Aorta (tissue), 5 donors: ENCODE data around the gene DCUN1D3. TPM values are rescaled to one million over a fixed set of nuclear protein-coding genes. Genes with fewer than 3 reads are reported as not detected.

Experiments
- ATAC-seq: fragments of 200-7000 bp; cut with Tn5 transposase; one replicate; pipeline ENCODE4 v1.9.1; 2022; ENCODE audit warnings: moderate library complexity; ENCODE audit not compliant: low FRiP score
- DNase-seq, 2 donors: peaks; one replicate each; pipeline ENCODE4 v3.0.0-alpha.2; 2020
- H3K27ac ChIP-seq, 2 donors: one replicate each; pipeline ENCODE4 v1.5.1; 2013; ENCODE audit warnings: low read length in 2 of 2, mild to moderate bottlenecking in 2 of 2, moderate library complexity in 2 of 2, control low read depth in 1 of 2, inconsistent platforms in 1 of 2, low read depth in 1 of 2
- H3K27me3 ChIP-seq, 2 donors: one replicate each; pipeline ENCODE4 v1.6.1; 2013; ENCODE audit warnings: control low read depth in 1 of 2, low read length in 1 of 2, mild to moderate bottlenecking in 1 of 2, moderate library complexity in 1 of 2; ENCODE audit not compliant: insufficient read depth in 2 of 2, control insufficient read depth in 1 of 2
- H3K36me3 ChIP-seq, 2 donors: one replicate each; pipeline ENCODE4 v1.6.1; 2013; ENCODE audit warnings: control low read depth in 1 of 2, low read length in 1 of 2, mild to moderate bottlenecking in 1 of 2; ENCODE audit not compliant: insufficient read depth in 2 of 2, control insufficient read depth in 1 of 2
- H3K4me1 ChIP-seq, 2 donors: one replicate each; pipeline ENCODE4 v1.6.1; 2013; ENCODE audit warnings: low read length in 2 of 2, control low read depth in 1 of 2, mild to moderate bottlenecking in 1 of 2, moderate library complexity in 1 of 2; ENCODE audit not compliant: insufficient read depth in 2 of 2, control insufficient read depth in 1 of 2
- H3K4me3 ChIP-seq, 2 donors: one replicate each; pipeline ENCODE4 v1.5.1; 2013; ENCODE audit warnings: low read length in 2 of 2, control low read depth in 1 of 2, mild to moderate bottlenecking in 1 of 2
- H3K9me3 ChIP-seq: one replicate; pipeline ENCODE4 v1.6.1; 2013; ENCODE audit warnings: mild to moderate bottlenecking, low read length; ENCODE audit not compliant: control insufficient read depth
- WGBS, 2 donors: extraction: QIAGEN DNeasy Blood & Tissue Kit; methylation state at CpG; one replicate each; pipeline ENCODE4 v1.1.7; 2013; 5-methylcytosine and 5-hydroxymethylcytosine counted together
- intact Hi-C, 2 donors: fragments of 100-400 bp; cut with DNase I; formaldehyde crosslinking; loops; one replicate each; pipeline versions ENCODE4 v1.14.2 to v1.15.0; 2022
- polyA plus RNA-seq, 2 donors: library from polyadenylated mRNA; stranded (reverse); fragments of 200-250 nt; gene quantifications; one replicate each; pipeline ENCODE4 v1.2.3, GENCODE V29; 2013
- total RNA-seq, 2 donors: library from RNA; stranded (reverse); fragmentation: NEBNext Ultra II Directional; extraction: Animal tissue kit (Norgen Biotek cat#: 25700); gene quantifications; one replicate each; pipeline ENCODE4 v1.2.1, GENCODE V29; 2021
- donor health status: healthy with polysubstance abuse.
- donor health status: Bipolar disorder and iron deficiency.
- donor health status: DM: no; HTN: no; CAD: no.
- donor health status: DM: no; HTN: no; CAD: no.
- donor health status: DM: yes; HTN: yes; CAD: no.

Gene DCUN1D3
- total and polyA plus RNA-seq, 4 donors: 3.9 to 54.5 (median 16.8) TPM

DNA sequence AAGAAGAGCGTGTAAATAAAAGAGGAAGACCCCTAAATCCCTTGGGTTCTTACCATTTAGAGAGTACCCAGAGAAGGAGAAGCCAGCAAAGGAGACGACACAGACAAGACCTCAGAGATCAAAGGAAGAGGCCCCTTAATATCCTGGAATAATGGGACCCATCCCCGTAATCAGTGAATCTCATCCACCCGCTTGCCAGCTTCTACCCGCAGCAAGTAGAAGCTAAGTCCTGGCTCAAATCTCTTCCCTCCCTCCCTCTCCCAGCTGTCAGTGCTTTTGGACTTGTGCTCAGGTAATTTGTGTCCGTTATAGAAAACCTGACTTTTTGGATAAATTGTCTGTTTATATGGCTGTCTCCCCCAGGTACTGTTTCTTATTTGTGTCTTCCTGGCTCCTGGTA lies 2.3 kb upstream of the DCUN1D3 start:
- Histone ChIP-seq H3K36me3 (no peaks in the 10 kb centered on the region), H3K9me3 (no peaks in the 10 kb centered on the region), H3K4me1 (peaks cover 4 to 30% of the 10 kb centered on the region in 2 donors), H3K4me3 (no peak overlapping the region), H3K27me3 (no peaks in the 10 kb centered on the region), H3K27ac (peak overlapping the region; percentile 32 to 59)
- intact Hi-C loops: loop anchor here in 1 of 2 donors (5.0 to 10.0 kb wide), 2 partner anchors 35 to 1302 kb away; partner anchors contain the start of gene EEF2K
- WGBS, 2 donors: 91% methylated on average over 6 of the region's 6 CpGs
- ATAC-seq (no peak), DNase-seq (no peak)

DNA sequence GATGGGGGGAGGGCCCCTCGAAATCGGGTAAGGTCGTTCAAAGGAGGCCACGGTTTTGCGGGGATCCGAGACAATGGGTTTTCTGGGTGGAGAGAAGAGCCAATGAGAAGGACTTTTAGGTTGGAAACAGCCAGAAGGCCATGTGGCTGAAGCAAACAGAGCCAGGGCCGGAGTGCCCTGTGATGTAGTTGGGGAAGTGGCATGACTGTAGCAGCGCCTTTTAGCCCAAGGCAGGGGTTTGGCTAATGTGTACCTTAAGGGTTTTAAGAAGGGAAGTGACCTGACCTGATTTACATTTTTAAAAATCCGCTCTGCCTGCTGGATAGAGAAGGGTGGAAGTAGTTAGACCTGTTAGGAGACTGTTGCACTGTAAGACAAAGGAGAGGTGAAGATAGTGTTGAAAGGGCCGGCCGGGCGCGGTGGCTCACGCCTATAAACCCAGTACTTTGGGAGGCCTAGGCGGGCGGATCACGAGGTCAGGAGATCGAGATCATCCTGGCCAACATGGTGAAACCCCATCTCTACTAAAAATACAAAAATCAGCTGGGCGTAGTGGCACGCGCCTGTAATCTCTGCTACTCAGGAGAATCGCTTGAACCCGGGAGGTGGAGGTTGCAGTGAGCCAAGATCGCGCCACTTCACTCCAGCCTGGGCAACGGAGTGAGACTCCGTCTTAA lies 1.4 kb upstream of the DCUN1D3 start:
- H3K27ac ChIP-seq: peak overlapping the region; percentile 82 to 88
- WGBS, 2 donors: 19 to 22% methylated on average over 27 of the region's 27 CpGs

DNA sequence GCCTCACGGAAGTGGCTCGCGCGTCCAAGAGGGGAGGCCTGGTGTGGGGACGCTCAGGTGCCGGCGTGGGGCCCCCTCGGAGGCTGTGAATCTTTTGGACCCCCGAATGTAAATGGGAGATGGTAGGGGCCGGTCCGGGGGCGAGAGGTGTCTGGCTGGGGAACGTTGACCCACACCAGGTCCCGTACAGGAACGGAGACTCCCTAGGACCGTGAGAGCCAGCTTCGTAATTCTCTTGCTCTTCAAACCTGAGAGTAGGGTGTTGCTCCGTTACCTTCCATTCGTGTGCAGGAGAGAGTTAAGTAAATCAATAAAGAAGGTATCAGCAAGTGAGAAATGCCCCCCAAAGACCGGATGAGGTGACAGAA lies 894 bp upstream of the DCUN1D3 start:
- intact Hi-C loops: loop anchor here in 1 of 2 donors (5.0 to 10.0 kb wide), 2 partner anchors 34 to 1304 kb away; partner anchors contain the start of gene EEF2K
- Histone ChIP-seq H3K4me1 (peaks cover 4 to 30% of the 10 kb centered on the region in 2 donors), H3K36me3 (no peaks in the 10 kb centered on the region), H3K27me3 (no peaks in the 10 kb centered on the region), H3K4me3 (peak overlapping the region; percentile 52 to 91), H3K9me3 (no peaks in the 10 kb centered on the region), H3K27ac (peak overlapping the region; percentile 82 to 88)
- 0% methylated on average over 20 of the region's 20 CpGs for WGBS, 2 donors
- ATAC-seq: no peak
- no peak for DNase-seq

More for the DNA sequence above, 1.4 kb upstream of the DCUN1D3 start:
- Histone ChIP-seq H3K4me3 (peak overlapping the region; percentile 52 to 91), H3K9me3 (no peaks in the 10 kb centered on the region), H3K36me3 (no peaks in the 10 kb centered on the region), H3K4me1 (peaks cover 4 to 30% of the 10 kb centered on the region in 2 donors), H3K27me3 (no peaks in the 10 kb centered on the region)
- ATAC-seq: peak; percentile 51
- peak in 1 of 2 donors; percentile 80 for DNase-seq
- intact Hi-C loops: loop anchor here in 1 of 2 donors (5.0 to 10.0 kb wide), 2 partner anchors 34 to 1303 kb away; partner anchors contain the start of gene EEF2K

DNA sequence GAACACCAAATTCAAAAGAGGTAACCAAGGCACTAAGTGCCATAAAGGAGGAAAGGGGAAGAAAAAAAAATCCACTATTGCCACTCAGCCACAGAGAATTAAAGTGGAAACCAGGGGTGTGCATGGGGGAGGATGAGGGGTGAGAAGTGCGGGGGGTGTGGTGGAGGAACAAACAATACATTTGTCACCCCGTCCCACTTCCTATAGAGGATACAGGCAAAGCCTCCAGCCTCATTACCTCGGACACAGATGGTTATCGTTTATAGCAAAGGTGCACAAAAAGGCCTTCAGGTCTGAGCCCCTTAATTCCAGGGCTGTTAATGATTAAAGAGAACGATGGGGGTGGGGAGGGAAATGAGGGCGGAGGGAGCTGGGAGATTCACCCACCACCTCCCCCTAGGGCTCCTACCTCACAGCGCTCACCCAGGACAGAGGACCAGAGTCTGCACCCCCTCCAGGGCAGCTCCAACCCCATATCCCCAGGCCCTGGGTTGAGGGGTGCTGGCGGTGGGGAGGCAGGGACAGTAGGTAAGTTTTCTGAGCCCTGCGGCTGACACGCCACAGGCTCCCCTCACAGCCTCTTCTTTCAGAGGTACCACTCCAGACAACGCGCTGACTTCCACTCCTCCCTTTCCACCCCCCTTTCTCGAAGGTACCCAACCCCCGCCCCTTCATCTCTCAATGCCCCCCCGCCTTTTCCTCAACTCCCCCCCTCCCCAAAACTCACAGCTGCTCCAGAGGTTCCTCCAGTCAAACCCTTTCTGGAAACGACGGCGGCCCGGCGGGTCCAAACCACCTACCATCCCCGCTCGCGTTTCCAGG lies 470 bp downstream of the DCUN1D3 start:
- WGBS, 2 donors: 0 to 2% methylated on average over 22 to 23 of the region's 23 CpGs
- H3K4me3 ChIP-seq: peak overlapping the region; percentile 37 to 91
- no peaks in the 10 kb centered on the region for H3K9me3 ChIP-seq
- peaks cover 0 to 4% of the 10 kb centered on the region in 2 donors for H3K36me3 ChIP-seq
- H3K27ac ChIP-seq: peak overlapping the region; percentile 82 to 91
- ATAC-seq (peak; percentile 1), DNase-seq (peak in 1 of 2 donors; percentile 61)
- intact Hi-C loops: loop anchor here (2.0 to 10.0 kb wide), 4 partner anchors 32 to 1305 kb away; partner anchors contain the start of gene EEF2K (in 1 of the 2)
- H3K4me1 ChIP-seq: peaks cover 4 to 21% of the 10 kb centered on the region in 2 donors
- H3K27me3 ChIP-seq: no peaks in the 10 kb centered on the region

DNA sequence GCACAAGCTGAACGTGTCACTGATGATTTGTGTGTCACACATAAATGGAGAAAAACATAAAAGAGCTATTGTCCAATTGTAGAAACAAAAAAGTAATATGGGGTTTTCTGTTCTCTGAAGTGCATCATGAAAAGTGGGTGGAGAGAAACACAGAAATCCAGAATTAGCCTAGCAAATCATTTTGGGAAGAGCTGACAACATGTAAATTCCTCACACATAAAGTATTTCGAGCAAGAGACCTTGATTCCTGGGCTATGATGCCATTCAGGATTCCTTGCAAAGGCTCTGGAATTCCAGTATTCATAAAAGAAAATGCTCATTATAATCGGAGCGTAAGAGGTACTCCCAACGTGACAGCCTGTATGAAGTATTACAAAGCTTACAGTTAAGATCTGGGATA lies 1.1 kb downstream of the DCUN1D3 start:
- 1 to 4% methylated on average over 5 of the region's 5 CpGs for WGBS, 2 donors
- H3K27ac ChIP-seq: peak overlapping the region; percentile 82 to 91
- H3K36me3 ChIP-seq: peaks cover 2 to 4% of the 10 kb centered on the region in 2 donors
- no peaks in the 10 kb centered on the region for H3K9me3 ChIP-seq
- intact Hi-C loops: loop anchor here (2.0 to 5.0 kb wide), 2 partner anchors 47 to 48 kb away; no protein-coding TSS in a partner anchor
- peaks cover 4 to 21% of the 10 kb centered on the region in 2 donors for H3K4me1 ChIP-seq
- H3K4me3 ChIP-seq: peak overlapping the region; percentile 37 to 91
- ATAC-seq (no peak), DNase-seq (no peak)
- H3K27me3 ChIP-seq: no peaks in the 10 kb centered on the region

DNA sequence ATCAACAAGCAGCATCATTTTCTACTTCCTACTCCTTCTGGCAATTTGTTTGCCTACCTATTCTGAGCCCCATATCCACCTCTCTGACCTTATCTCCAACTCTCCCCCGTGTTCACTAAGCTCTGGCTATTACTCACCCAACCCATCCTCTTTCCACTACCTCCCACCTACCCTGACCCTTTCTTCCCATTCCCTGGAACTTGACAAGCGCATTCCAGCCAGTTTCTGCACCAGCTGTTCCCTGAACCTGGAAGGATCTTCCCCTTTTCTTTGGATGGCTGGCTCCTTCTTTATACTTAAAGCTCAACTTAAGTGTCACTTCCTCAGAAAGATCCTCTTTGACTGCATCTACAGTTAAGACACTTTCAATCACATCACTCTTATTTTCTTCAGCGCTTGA lies 2.2 kb downstream of the DCUN1D3 start:
- H3K4me1 ChIP-seq: peaks cover 2 to 13% of the 10 kb centered on the region in 2 donors
- DNase-seq (no peak), ATAC-seq (no peak)
- intact Hi-C loops: loop anchor here (2.0 to 5.0 kb wide), 2 partner anchors 46 to 47 kb away; no protein-coding TSS in a partner anchor
- peak overlapping the region in 1 of 2 donors; percentile 91 for H3K4me3 ChIP-seq
- H3K9me3 ChIP-seq: no peaks in the 10 kb centered on the region
- H3K36me3 ChIP-seq: peaks cover 3 to 4% of the 10 kb centered on the region in 2 donors
- H3K27ac ChIP-seq: no peak overlapping the region
- 71 to 72% methylated on average over 3 of the region's 3 CpGs for WGBS, 2 donors
- no peaks in the 10 kb centered on the region for H3K27me3 ChIP-seq

DNA sequence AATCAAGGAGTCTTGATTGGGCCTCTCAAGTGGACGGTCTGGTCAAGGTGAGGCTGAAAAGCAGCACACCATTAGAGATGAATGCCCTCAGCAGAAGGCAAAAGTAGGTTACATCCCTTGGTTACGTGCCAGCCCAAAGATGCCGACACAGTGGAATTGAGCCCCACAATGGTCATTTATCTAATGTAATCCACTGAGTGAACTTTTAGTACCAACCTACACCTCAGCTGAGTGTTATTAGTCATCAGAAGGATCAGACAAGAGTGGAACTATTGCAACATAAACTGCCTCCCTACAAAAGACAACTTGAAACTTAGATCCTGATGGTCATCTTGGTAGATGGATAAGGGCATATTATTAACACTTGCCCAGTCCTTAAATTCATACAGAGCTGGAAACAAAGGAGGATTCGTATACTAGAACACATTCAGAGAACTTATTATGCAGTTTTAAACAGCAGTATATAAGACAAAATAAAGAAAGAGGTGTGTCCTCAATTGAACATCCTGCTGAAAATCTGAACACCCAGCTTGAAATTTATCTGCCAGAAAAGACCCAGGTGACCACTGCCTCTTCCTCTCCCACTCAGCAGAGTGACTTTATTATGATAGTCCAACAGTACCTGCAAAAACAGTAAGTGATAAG lies 2.8 kb downstream of the DCUN1D3 start:
- no peak for DNase-seq
- Histone ChIP-seq H3K4me1 (peaks cover 2 to 8% of the 10 kb centered on the region in 2 donors), H3K27me3 (no peaks in the 10 kb centered on the region), H3K4me3 (no peak overlapping the region), H3K27ac (peak overlapping the region in 1 of 2 donors; percentile 38), H3K9me3 (no peaks in the 10 kb centered on the region), H3K36me3 (peaks cover 3 to 4% of the 10 kb centered on the region in 2 donors)
- 81 to 87% methylated on average over 4 of the region's 4 CpGs for WGBS, 2 donors
- intact Hi-C loops: loop anchor here in 1 of 2 donors (5.0 kb wide), 1 partner anchor 45 kb away; no protein-coding TSS in a partner anchor
- ATAC-seq: no peak

DNA sequence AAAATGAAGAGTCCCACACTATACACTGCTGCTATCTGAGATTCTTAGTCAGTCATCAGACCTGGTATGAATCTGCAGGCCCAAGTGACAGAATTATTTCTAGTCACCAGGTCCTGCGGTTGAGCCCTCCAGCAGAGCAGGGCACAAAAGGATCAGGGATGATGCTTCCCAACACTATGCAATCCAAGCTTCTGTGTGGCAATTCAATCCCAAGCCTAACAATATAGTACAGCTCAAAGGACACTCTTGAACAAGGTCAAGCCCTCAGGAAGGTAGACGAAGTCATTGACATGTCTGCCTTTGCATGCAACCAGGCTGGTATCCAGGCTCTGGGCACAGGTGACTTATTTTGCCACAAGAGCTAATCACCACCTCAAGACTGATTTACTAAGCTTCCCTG lies 5.8 kb downstream of the DCUN1D3 start:
- no peaks in the 10 kb centered on the region for H3K27me3 ChIP-seq
- H3K4me3 ChIP-seq: no peak overlapping the region
- peaks cover 5 to 7% of the 10 kb centered on the region in 2 donors for H3K36me3 ChIP-seq
- H3K27ac ChIP-seq: no peak overlapping the region
- H3K9me3 ChIP-seq: no peaks in the 10 kb centered on the region
- H3K4me1 ChIP-seq: peaks cover 7 to 13% of the 10 kb centered on the region in 2 donors
- DNase-seq (no peak), ATAC-seq (no peak)
- intact Hi-C loops: no loop called here
- 89 to 90% methylated on average over 2 of the region's 2 CpGs for WGBS, 2 donors
